Measurements from ENCODE around the gene CD274.

GRCh38 chr9:5483306-5483705 lies 33.0 kb downstream of the CD274 start:
- TF ChIP-seq EZH2 (IDR thresholded peaks at IDR 0.05; ENCODE audit: borderline replicate concordance) (no peak), EZH2phosphoT487 (IDR thresholded peaks at IDR 0.05; ENCODE audit: low read depth, severe bottlenecking, unreplicated experiment) (no peak)
- TF ChIP-seq, protein P1, sequence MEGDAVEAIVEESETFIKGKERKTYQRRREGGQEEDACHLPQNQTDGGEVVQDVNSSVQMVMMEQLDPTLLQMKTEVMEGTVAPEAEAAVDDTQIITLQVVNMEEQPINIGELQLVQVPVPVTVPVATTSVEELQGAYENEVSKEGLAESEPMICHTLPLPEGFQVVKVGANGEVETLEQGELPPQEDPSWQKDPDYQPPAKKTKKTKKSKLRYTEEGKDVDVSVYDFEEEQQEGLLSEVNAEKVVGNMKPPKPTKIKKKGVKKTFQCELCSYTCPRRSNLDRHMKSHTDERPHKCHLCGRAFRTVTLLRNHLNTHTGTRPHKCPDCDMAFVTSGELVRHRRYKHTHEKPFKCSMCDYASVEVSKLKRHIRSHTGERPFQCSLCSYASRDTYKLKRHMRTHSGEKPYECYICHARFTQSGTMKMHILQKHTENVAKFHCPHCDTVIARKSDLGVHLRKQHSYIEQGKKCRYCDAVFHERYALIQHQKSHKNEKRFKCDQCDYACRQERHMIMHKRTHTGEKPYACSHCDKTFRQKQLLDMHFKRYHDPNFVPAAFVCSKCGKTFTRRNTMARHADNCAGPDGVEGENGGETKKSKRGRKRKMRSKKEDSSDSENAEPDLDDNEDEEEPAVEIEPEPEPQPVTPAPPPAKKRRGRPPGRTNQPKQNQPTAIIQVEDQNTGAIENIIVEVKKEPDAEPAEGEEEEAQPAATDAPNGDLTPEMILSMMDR (IDR thresholded peaks at IDR 0.05; ENCODE audit: poor library complexity), result no peak
